ENCODE data around the gene IQSEC1.
"Not testable (repeated sequence)": the region's sequence is repeated elsewhere in the genome, so short reads cannot be mapped to it uniquely, and the experiment has no call there.

Gene IQSEC1

GRCh38 chr3:12884790-12885582, 188.2 kb downstream of the IQSEC1 start:
- DNase-seq, result no peak

GRCh38 chr3:12884186-12884680, 189.0 kb downstream of the IQSEC1 start:
- DNase-seq, result no peak

GRCh38 chr3:12882336-12883310, 190.6 kb downstream of the IQSEC1 start:
- no peak for DNase-seq

- DNase-seq, result not testable (repeated sequence)
Observed at GRCh38 chr3:12881858-12882257, 191.4 kb downstream of the IQSEC1 start.

GRCh38 chr3:12879191-12879815, 193.9 kb downstream of the IQSEC1 start:
- DNase-seq, result no peak

GRCh38 chr3:12878758-12879157, 194.5 kb downstream of the IQSEC1 start:
- not testable (repeated sequence) for DNase-seq

GRCh38 chr3:12878141-12878574, 195.1 kb downstream of the IQSEC1 start:
- DNase-seq, result no peak

GRCh38 chr3:12877040-12877439, 196.2 kb downstream of the IQSEC1 start:
- DNase-seq, result no peak

GRCh38 chr3:12875857-12876836, 197.1 kb downstream of the IQSEC1 start:
- DNase-seq, result no peak

GRCh38 chr3:12871404-12871983, 201.7 kb downstream of the IQSEC1 start:
- DNase-seq, result no peak

- DNase-seq, result no peak
Observed at GRCh38 chr3:12870942-12871341, 202.3 kb downstream of the IQSEC1 start.

GRCh38 chr3:12869035-12869621, 204.1 kb downstream of the IQSEC1 start:
- DNase-seq, result no peak

- peak; percentile 8 for DNase-seq
Observed at GRCh38 chr3:12868039-12869034, 204.9 kb downstream of the IQSEC1 start.

- no peak for DNase-seq
Observed at GRCh38 chr3:12866836-12867235, 206.4 kb downstream of the IQSEC1 start.

GRCh38 chr3:12865271-12865670, 208.0 kb downstream of the IQSEC1 start:
- no peak for DNase-seq

GRCh38 chr3:12862387-12862786, 210.8 kb downstream of the IQSEC1 start:
- DNase-seq, result no peak

- DNase-seq, result no peak
Observed at GRCh38 chr3:12861611-12862010, 211.6 kb downstream of the IQSEC1 start.

GRCh38 chr3:12859840-12860239, 213.4 kb downstream of the IQSEC1 start:
- DNase-seq, result no peak

- DNase-seq, result no peak
Observed at GRCh38 chr3:12856626-12857025, 216.6 kb downstream of the IQSEC1 start.

GRCh38 chr3:12854565-12854964, 218.7 kb downstream of the IQSEC1 start:
- DNase-seq, result no peak
